Fibroblast of mammary gland (primary cell): Measurements from ENCODE around the gene WFDC1.
A peak's percentile ranks its signal among the peaks of the same experiment; 100 is the strongest.

Source experiments
- DNase-seq: peaks from one replicate; pipeline ENCODE4 v3.0.0-alpha.2; 2010; ENCODE audit warnings: low read depth
- H3K4me3 ChIP-seq: 2 replicates; pipeline ENCODE4 v1.5.1; 2011; ENCODE audit warnings: low read depth, mild to moderate bottlenecking, low read length, moderate library complexity; ENCODE audit not compliant: control insufficient read depth
- TF ChIP-seq, protein P1 (sequence below): conservative IDR thresholded peaks from 2 replicates; pipeline ENCODE4 v1.5.1; 2011; ENCODE audit warnings: low read depth, low read length, inconsistent platforms; ENCODE audit not compliant: control insufficient read depth, insufficient read depth

WFDC1 gene

DNA sequence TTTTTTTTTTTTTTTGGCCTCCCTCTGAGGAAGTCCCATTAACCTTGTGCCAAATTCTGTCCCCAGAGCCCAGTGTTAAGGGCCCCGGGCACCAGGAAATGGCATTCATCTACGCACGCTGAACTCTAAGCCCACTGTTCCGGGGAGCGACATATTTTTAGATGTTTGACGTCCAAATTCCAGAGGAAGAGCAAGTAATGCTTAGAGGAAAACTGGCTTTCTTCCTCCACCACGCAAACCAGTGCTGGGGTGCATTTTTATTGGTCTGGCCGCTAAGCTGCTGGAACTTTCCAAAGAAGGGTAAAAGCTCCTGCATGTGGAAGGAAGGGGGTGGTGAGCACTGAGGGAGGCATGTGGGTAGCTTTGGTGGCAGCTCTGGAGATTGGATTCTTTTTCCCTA is 8.3 kb downstream of the WFDC1 start:
- no peak overlapping the region for H3K4me3 ChIP-seq
- DNase-seq = no peak

DNA sequence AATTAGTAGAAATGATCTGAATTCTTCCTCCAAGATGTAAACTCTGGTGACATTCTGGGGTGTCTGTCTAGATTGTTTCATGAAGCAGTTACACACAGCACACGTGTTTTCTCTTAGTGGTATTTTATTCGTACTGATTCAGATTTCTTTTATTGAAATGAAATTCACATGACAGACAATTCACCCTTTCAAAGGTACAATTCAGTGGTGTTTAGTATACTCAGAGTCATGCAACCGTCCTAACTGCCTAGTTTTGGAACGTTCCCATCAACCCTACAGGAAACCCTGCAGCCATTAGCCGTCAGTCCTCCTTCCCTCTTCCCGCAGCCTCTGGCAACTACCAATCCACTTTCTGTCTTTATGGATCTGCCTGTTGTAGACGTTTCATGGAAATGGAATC is 8.8 kb downstream of the WFDC1 start:
- TF ChIP-seq, protein P1, sequence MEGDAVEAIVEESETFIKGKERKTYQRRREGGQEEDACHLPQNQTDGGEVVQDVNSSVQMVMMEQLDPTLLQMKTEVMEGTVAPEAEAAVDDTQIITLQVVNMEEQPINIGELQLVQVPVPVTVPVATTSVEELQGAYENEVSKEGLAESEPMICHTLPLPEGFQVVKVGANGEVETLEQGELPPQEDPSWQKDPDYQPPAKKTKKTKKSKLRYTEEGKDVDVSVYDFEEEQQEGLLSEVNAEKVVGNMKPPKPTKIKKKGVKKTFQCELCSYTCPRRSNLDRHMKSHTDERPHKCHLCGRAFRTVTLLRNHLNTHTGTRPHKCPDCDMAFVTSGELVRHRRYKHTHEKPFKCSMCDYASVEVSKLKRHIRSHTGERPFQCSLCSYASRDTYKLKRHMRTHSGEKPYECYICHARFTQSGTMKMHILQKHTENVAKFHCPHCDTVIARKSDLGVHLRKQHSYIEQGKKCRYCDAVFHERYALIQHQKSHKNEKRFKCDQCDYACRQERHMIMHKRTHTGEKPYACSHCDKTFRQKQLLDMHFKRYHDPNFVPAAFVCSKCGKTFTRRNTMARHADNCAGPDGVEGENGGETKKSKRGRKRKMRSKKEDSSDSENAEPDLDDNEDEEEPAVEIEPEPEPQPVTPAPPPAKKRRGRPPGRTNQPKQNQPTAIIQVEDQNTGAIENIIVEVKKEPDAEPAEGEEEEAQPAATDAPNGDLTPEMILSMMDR = no peak
- H3K4me3 ChIP-seq = no peak overlapping the region
- DNase-seq = no peak

More for the DNA sequence above, 8.3 kb downstream of the WFDC1 start:
- TF ChIP-seq, protein P1 = no peak

DNA sequence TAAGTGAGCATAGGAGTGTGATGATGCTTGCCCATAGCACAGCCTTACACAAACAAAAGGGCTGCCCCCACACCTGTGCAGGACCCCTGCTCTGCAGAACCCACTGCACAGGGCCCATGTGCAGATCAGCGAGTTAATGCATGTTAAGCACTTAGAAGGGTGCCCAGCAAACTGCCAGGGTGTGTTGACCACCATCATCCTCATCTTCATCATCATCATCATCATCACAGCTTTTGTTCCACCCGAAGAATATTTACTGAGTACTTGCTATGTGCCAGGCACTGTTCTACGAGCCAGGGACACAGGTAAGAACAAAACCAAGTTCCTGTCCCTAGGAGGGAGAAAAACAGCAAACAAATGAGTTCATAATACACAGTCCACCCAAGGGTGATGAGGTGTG is 11.9 kb downstream of the WFDC1 start:
- H3K4me3 ChIP-seq = no peak overlapping the region
- TF ChIP-seq, protein P1 = no peak
- no peak for DNase-seq

DNA sequence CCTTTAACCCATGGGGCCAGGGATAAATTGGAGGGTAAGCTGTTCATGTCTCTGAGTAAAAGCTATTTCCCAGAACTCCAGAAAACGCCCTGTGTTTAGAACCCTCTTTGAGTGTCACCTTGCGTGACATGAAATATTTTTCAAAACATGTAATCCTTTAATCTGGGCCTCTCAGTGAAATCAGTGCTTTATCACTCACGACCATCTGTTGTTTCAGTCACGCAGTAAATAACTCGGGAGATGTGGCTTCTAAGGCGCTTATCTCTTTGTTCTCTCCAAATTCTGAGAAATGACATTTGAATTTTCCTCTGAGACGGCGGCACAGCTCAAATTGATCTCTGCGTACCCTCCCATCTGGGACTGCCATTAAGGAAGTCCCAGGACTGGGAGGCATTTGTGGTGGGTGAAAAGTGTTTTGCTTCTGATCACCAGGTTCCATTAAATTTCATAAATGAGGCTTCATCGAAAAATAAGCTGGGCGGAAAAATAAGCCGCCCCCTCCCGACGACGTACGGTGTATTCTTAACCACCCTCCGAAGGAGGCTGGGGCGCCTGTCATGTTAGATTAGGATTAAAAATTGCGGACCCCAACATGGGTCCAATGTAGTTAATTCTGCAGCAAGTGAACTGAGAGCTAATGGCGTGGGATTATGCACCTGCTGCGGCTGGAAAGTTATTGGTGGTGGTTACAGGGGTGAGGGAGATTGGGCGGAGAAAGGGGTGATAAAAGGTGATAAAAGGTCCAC is 12.7 kb downstream of the WFDC1 start:
- no peak overlapping the region for H3K4me3 ChIP-seq
- DNase-seq = no peak
- TF ChIP-seq, protein P1 = no peak

DNA sequence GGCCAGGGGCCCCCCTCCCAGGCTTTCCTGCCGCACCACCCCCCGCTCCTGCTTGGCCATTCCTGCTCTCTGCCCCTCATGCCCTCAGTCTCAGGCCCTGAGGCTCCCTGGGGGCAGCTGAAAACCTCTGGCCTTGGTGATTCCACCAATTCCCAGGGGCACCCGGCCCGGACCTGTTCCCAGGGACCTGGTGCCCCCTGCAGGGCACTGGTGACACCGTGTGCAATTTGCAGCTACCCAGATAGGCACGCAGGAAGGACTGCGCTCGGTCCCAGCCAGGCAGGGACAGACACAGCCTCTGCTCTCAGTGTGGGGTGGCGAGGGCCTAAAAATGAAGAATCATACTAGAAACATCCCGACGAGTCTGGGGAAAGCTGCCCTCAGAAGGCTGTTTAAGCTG is 13.4 kb downstream of the WFDC1 start:
- peak; percentile 38 for DNase-seq
- no peak overlapping the region for H3K4me3 ChIP-seq
- TF ChIP-seq, protein P1 = peak; percentile 41

DNA sequence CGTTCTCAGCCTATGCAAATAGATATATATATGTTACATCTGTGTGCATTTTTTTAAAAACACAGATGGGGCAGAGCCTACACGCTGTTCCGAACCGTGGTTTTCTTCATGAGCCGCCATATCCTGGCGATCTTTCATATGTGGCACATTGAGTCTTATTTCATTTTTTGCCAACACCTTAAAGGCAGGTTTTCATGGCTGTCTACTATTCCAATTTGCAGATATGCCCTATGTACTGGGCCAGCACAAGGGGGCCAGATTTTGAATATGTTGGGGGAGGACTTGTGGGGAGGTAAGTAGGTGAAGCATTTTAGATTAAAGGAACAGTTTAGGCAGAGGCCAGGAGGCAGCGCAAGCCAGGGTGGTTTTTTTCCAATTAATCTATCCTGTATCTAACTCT is 16.0 kb downstream of the WFDC1 start:
- DNase-seq = no peak
- TF ChIP-seq, protein P1 = no peak
- no peak overlapping the region for H3K4me3 ChIP-seq

DNA sequence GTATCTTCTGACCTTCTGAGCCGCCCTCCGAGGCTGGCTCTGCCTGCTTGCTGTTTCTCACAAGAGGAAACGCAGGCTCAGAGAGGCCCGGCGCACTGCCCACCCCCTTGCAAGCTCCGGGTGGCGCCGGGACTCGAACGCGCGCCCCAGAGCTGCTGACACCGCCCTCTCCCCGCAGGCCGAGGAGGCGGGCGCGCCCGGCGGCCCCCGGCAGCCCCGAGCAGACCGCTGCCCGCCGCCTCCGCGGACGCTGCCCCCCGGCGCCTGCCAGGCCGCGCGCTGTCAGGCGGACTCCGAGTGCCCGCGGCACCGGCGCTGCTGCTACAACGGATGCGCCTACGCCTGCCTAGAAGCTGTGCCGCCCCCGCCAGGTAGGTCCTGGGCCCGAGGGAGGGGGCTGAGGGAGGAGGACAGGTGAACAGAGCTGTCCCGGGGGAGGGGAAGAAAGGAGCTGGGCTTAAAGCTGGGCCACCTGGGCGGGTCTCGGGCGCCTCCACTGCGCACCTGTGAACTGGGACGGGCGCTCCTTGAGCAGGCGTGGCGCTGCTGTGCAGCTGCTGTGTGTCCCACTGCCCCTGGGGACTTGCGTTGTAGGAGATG is 18.2 kb downstream of the WFDC1 start:
- H3K4me3 ChIP-seq = no peak overlapping the region
- TF ChIP-seq, protein P1 = no peak
- DNase-seq = no peak
